ENCODE measurements around the gene MEIS1. TPM values are rescaled to one million over a fixed set of nuclear protein-coding genes. Genes with fewer than 3 reads are reported as not detected.

Gene MEIS1
- total RNA-seq, 1 experiment from 2014 or later: 9.1 TPM

- CTCF ChIA-PET: no interaction called here
- H4K20me1 ChIP-seq (ENCODE audit: insufficient read depth): no peaks in the 10 kb centered on the region
- H3K79me2 ChIP-seq (ENCODE audit: low read depth): no peaks in the 10 kb centered on the region
- H2AFZ ChIP-seq: no peak overlapping the region
- no peaks in the 10 kb centered on the region for H3F3A ChIP-seq (ENCODE audit: insufficient read depth, low read depth)
- no TSS peak for BruUV-seq (replicated peaks)
- H3K4me1 ChIP-seq (replicated peaks; ENCODE audit: insufficient read depth): no peaks in the 10 kb centered on the region
- H3K4me2 ChIP-seq: no peak overlapping the region
- POLR2A ChIA-PET (ENCODE audit: unreplicated experiment): no interaction called here
- H3K4me3 ChIP-seq: no peak overlapping the region
- DNase-seq: no peak
- TF ChIP-seq, protein P1, sequence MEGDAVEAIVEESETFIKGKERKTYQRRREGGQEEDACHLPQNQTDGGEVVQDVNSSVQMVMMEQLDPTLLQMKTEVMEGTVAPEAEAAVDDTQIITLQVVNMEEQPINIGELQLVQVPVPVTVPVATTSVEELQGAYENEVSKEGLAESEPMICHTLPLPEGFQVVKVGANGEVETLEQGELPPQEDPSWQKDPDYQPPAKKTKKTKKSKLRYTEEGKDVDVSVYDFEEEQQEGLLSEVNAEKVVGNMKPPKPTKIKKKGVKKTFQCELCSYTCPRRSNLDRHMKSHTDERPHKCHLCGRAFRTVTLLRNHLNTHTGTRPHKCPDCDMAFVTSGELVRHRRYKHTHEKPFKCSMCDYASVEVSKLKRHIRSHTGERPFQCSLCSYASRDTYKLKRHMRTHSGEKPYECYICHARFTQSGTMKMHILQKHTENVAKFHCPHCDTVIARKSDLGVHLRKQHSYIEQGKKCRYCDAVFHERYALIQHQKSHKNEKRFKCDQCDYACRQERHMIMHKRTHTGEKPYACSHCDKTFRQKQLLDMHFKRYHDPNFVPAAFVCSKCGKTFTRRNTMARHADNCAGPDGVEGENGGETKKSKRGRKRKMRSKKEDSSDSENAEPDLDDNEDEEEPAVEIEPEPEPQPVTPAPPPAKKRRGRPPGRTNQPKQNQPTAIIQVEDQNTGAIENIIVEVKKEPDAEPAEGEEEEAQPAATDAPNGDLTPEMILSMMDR (conservative IDR thresholded peaks at IDR 0.05): no peak
- TF ChIP-seq EZH2 (IDR thresholded peaks at IDR 0.05; ENCODE audit: low read depth): no peak
- no peak overlapping the region for H3K27ac ChIP-seq
- no peaks in the 10 kb centered on the region for H3K9me3 ChIP-seq (ENCODE audit: insufficient read depth, low read depth)
- H3K27me3 ChIP-seq (ENCODE audit: insufficient read depth, low read depth): no peaks in the 10 kb centered on the region
- intact Hi-C loops (cut with micrococcal nuclease; ENCODE audit: unreplicated experiment): no loop called here
- H3K9me2 ChIP-seq (ENCODE audit: insufficient read depth): no peaks in the 10 kb centered on the region; the same call in 1 of the 2 replicates
- no peaks in the 10 kb centered on the region for H3K36me3 ChIP-seq (ENCODE audit: low read depth)
Observed at GRCh38 chr2:66601624-66602023, 166.7 kb downstream of the MEIS1 start.

DNA sequence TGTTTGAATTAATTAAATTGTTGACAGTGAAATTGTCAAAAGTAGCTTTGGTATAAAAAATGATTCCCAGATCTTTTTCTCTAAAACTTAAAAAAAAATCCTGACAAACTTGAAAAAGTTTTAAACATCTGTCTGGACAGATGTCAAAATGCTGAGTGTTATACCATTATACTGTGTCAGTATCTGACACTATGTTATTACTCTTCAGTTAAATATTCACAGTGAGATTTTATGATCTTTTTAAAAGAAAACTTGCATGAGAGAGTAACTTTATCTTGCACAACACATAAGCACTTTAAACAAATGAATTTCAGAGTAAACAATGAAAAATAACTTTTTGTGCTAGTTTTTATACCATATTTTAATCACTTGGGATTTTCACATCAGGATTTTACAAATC lies 167.4 kb downstream of the MEIS1 start:
- no peak for DNase-seq
- Histone ChIP-seq H3K4me2 (no peak overlapping the region), H3K4me1 (replicated peaks; ENCODE audit: insufficient read depth) (no peaks in the 10 kb centered on the region), H3K36me3 (ENCODE audit: low read depth) (no peaks in the 10 kb centered on the region), H3K27ac (no peak overlapping the region), H3K79me2 (ENCODE audit: low read depth) (no peaks in the 10 kb centered on the region), H3K9me3 (ENCODE audit: insufficient read depth, low read depth) (no peaks in the 10 kb centered on the region), H2AFZ (no peak overlapping the region), H3K4me3 (no peak overlapping the region), H4K20me1 (ENCODE audit: insufficient read depth) (no peaks in the 10 kb centered on the region), H3K27me3 (ENCODE audit: insufficient read depth, low read depth) (no peaks in the 10 kb centered on the region), H3K9me2 (ENCODE audit: insufficient read depth) (no peaks in the 10 kb centered on the region; the same call in 1 of the 2 replicates), H3F3A (ENCODE audit: insufficient read depth, low read depth) (no peaks in the 10 kb centered on the region)
- TF ChIP-seq, protein P1 (conservative IDR thresholded peaks at IDR 0.05): no peak
- TF ChIP-seq EZH2 (IDR thresholded peaks at IDR 0.05; ENCODE audit: low read depth): no peak
- ChIA-PET POLR2A (ENCODE audit: unreplicated experiment) (no interaction called here), CTCF (no interaction called here)
- BruUV-seq (replicated peaks): no TSS peak
- intact Hi-C loops (cut with micrococcal nuclease; ENCODE audit: unreplicated experiment): no loop called here

DNA sequence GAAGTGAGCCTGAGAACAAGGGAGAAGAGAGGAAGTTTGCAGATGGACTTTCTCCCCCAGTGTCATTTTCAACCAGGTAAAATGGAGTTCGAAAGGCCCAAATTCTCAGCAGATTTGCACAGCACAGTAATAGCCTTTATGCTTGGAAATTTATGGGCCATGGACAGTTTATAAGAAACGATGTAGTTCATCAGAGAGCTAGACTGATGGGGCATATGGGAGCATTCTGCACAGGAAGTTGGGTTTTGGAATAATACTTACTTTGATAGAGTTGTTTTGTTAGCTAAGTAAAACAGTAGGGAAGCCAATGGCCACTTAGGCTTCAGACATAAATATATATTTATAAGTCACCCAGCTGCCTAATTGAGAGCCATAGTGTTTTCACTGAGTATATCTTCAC lies 169.4 kb downstream of the MEIS1 start:
- CTCF ChIA-PET: no interaction called here

More for the DNA sequence above, 169.4 kb downstream of the MEIS1 start:
- no peaks in the 10 kb centered on the region for H3K79me2 ChIP-seq (ENCODE audit: low read depth)
- no peaks in the 10 kb centered on the region; the same call in 1 of the 2 replicates for H3K9me2 ChIP-seq (ENCODE audit: insufficient read depth)
- no peak overlapping the region for H3K4me2 ChIP-seq
- no peaks in the 10 kb centered on the region for H4K20me1 ChIP-seq (ENCODE audit: insufficient read depth)
- POLR2A ChIA-PET (ENCODE audit: unreplicated experiment): interaction anchor here (0.7 kb wide), 1 partner anchor 788 kb away, joined by 3 read pairs; no protein-coding TSS in a partner anchor
- H2AFZ ChIP-seq: no peak overlapping the region
- TF ChIP-seq EZH2 (IDR thresholded peaks at IDR 0.05; ENCODE audit: low read depth): no peak
- TF ChIP-seq, protein P1 (conservative IDR thresholded peaks at IDR 0.05): no peak
- no TSS peak for BruUV-seq (replicated peaks)
- H3K9me3 ChIP-seq (ENCODE audit: insufficient read depth, low read depth): no peaks in the 10 kb centered on the region
- H3K4me1 ChIP-seq (replicated peaks; ENCODE audit: insufficient read depth): no peaks in the 10 kb centered on the region
- H3K27me3 ChIP-seq (ENCODE audit: insufficient read depth, low read depth): no peaks in the 10 kb centered on the region
- no peak overlapping the region for H3K27ac ChIP-seq
- H3K4me3 ChIP-seq: no peak overlapping the region
- no peak for DNase-seq
- H3F3A ChIP-seq (ENCODE audit: insufficient read depth, low read depth): no peaks in the 10 kb centered on the region
- intact Hi-C loops (cut with micrococcal nuclease; ENCODE audit: unreplicated experiment): no loop called here
- H3K36me3 ChIP-seq (ENCODE audit: low read depth): no peaks in the 10 kb centered on the region
